Vagina (tissue), 2 donors: ENCODE measurements around the gene THAP6. TPM values are rescaled to one million over a fixed set of nuclear protein-coding genes. Genes with fewer than 3 reads are reported as not detected.
A peak's percentile ranks its signal among the peaks of the same experiment; 100 is the strongest.
"Not testable (repeated sequence)": the region's sequence is repeated elsewhere in the genome, so short reads cannot be mapped to it uniquely, and the experiment has no call there.

Experiments
- DNase-seq, 2 donors: peaks; one replicate each; pipeline ENCODE4 v3.0.0-alpha.2; 2017; ENCODE audit errors: extremely low spot score in 2 of 2
- H3K27ac ChIP-seq: fragments of 200-600 bp; sonication (generic); one replicate; pipeline ENCODE4 v1.5.1; 2019
- H3K27me3 ChIP-seq: fragments of 200-600 bp; sonication (generic); one replicate; pipeline ENCODE4 v1.5.1; 2019
- H3K36me3 ChIP-seq, 2 donors: fragments of 200-600 bp; sonication (generic); one replicate each; pipeline ENCODE4 v1.5.1; 2017 to 2019
- H3K4me1 ChIP-seq: fragments of 200-600 bp; sonication (generic); one replicate; pipeline ENCODE4 v1.5.1; 2019
- H3K4me3 ChIP-seq, 2 donors: fragments of 200-600 bp; sonication (generic); 1 replicate in 1 of 2; 2 replicates in 1 of 2; pipeline ENCODE4 v1.5.1; 2016 to 2019
- H3K9me3 ChIP-seq: fragments of 200-600 bp; sonication (generic); one replicate; pipeline ENCODE4 v1.5.1; 2019
- CTCF ChIP-seq, 3 experiments: fragments of 450-650 bp in 2 of 3; fragments of 200-600 bp in 1 of 3; sonication (generic) in 1 of 3; IDR thresholded peaks; one replicate each; pipeline ENCODE4 v1.5.1; 2017 to 2019; ENCODE audit warnings: antibody characterized with exemption in 3 of 3, mild to moderate bottlenecking in 2 of 3, moderate library complexity in 2 of 3
- POLR2A ChIP-seq, 2 donors: fragments of 450-650 bp; IDR thresholded peaks; one replicate each; pipeline ENCODE4 v1.6.1; 2017; ENCODE audit warnings: antibody characterized with exemption in 2 of 2, mild to moderate bottlenecking in 2 of 2, moderate library complexity in 2 of 2
- POLR2AphosphoS5 ChIP-seq, 2 donors: sonication (generic); formaldehyde crosslinking; IDR thresholded peaks; one replicate each; pipeline ENCODE4 v1.9.0; 2017; ENCODE audit warnings: antibody characterized with exemption in 2 of 2, mild to moderate bottlenecking in 2 of 2, low read depth in 1 of 2; ENCODE audit not compliant: insufficient read depth in 1 of 2
- intact Hi-C: fragments of 100-400 bp; cut with DNase I; formaldehyde crosslinking; loops from one replicate; pipeline ENCODE4 v1.15.1; 2023
- total RNA-seq: library from RNA; depleted of rRNA; stranded (reverse); fragments of >200 nt; gene quantifications from one replicate; pipeline ENCODE4 v1.2.3, GENCODE V29; 2016

THAP6 gene
- total RNA-seq, 1 donor from 2014 or later, result 16.7 TPM

DNA sequence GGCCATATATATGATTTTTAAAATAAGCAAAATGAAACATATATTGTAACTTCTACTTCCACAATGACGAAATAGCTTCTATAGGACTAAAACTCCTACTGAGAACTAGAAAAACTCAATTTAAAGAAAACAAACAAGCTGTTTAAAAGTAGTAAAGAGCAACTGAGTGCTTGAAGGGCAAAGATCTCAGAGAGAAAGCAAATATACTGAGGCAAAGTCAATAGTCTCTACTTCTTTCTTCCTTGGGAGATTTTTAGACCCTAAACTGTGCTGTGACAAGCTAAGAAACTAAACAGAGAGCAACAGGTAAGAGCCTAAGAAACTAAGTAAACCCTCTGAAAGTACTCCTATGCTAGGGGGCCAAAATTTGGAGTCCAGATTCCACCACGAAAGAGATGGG, 8.6 kb upstream of the THAP6 start:
- H3K36me3 ChIP-seq, result peaks cover 0 to 22% of the 10 kb centered on the region in 2 donors
- no peaks in the 10 kb centered on the region for H3K9me3 ChIP-seq
- DNase-seq, result no peak
- TF ChIP-seq POLR2AphosphoS5 (IDR thresholded peaks at IDR 0.05; ENCODE audit: insufficient read depth in 1 of 2, low read depth in 1 of 2) (no peak), POLR2A (IDR thresholded peaks at IDR 0.05) (no peak), CTCF (IDR thresholded peaks at IDR 0.05) (no peak)
- no peak overlapping the region for H3K27ac ChIP-seq
- intact Hi-C loops, result no loop called here
- no peaks in the 10 kb centered on the region for H3K27me3 ChIP-seq
- H3K4me3 ChIP-seq, result no peak overlapping the region
- peaks cover 13% of the 10 kb centered on the region for H3K4me1 ChIP-seq

DNA sequence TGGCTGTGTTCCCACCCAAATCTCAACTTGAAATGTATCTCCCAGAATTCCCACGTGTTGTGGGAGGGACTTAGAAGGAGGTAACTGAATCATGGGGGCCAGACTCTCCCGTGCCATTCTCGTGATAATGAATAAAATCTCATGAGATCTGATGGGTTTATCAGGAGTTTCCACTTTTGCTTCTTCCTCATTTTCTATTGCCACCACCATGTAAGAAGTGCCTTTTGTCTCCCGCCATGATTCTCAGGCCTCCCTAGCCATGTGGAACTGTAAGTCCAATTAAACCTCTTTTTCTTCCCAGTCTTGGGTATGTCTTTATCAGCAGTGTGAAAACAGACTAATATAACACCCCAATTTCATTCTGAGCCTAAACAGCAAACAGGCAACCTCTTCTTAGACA, 4.7 kb upstream of the THAP6 start:
- DNase-seq, intact Hi-C loops, H3K4me3 ChIP-seq, H3K9me3 ChIP-seq, H3K27me3 ChIP-seq, H3K27ac ChIP-seq: not testable (repeated sequence)
- peaks cover 0 to 12% of the 10 kb centered on the region in 2 donors for H3K36me3 ChIP-seq
- peaks cover 43% of the 10 kb centered on the region for H3K4me1 ChIP-seq

DNA sequence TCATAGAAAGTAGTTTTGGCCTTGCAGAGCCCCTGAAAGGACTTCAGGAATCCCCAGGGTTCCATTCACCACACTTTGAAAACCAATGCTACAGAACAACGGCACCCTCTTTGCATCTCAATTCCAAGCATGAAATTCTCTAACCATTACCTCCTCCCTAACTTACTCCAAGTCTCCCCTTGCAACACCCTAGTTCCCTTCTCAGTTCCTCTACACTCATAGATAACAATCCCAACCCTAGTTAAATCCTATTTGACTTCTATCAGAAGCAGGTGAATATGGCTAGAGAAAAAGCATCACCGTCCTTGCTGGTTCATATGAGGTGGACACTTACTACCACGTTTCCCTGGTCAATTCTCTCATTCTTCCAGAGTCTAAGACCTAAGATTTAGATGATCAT, 2.4 kb upstream of the THAP6 start:
- H3K4me3 ChIP-seq, result peak overlapping the region in 1 of 2 donors; percentile 14
- TF ChIP-seq CTCF (IDR thresholded peaks at IDR 0.05) (no peak), POLR2AphosphoS5 (IDR thresholded peaks at IDR 0.05; ENCODE audit: insufficient read depth in 1 of 2, low read depth in 1 of 2) (no peak)
- DNase-seq, result no peak
- no peaks in the 10 kb centered on the region for H3K9me3 ChIP-seq
- H3K27me3 ChIP-seq, result no peaks in the 10 kb centered on the region
- H3K27ac ChIP-seq, result no peak overlapping the region
- H3K36me3 ChIP-seq, result peaks cover 0 to 4% of the 10 kb centered on the region in 2 donors
- peaks cover 52% of the 10 kb centered on the region for H3K4me1 ChIP-seq
- intact Hi-C loops, result no loop called here

GRCh38 chr4:75512386-75513211, 1.7 kb upstream of the THAP6 start:
- H3K36me3 ChIP-seq, result peaks cover 0 to 10% of the 10 kb centered on the region in 2 donors

GRCh38 chr4:75513526-75514130, 645 bp upstream of the THAP6 start:
- intact Hi-C loops, result no loop called here
- no peaks in the 10 kb centered on the region for H3K9me3 ChIP-seq
- H3K36me3 ChIP-seq, result peaks cover 0 to 13% of the 10 kb centered on the region in 2 donors
- peak overlapping the region; percentile 98 for H3K27ac ChIP-seq
- H3K4me1 ChIP-seq, result peaks cover 52% of the 10 kb centered on the region
- TF ChIP-seq POLR2A (IDR thresholded peaks at IDR 0.05) (no peak), POLR2AphosphoS5 (IDR thresholded peaks at IDR 0.05; ENCODE audit: insufficient read depth in 1 of 2, low read depth in 1 of 2) (no peak), CTCF (IDR thresholded peaks at IDR 0.05) (no peak)
- H3K27me3 ChIP-seq, result no peaks in the 10 kb centered on the region
- peak overlapping the region; percentile 79 to 93 for H3K4me3 ChIP-seq
- DNase-seq, result no peak

More at GRCh38 chr4:75512386-75513211, 1.7 kb upstream of the THAP6 start:
- Histone ChIP-seq H3K4me1 (peaks cover 52% of the 10 kb centered on the region), H3K9me3 (no peaks in the 10 kb centered on the region), H3K27ac (peak overlapping the region; percentile 98), H3K4me3 (peak overlapping the region; percentile 79 to 93), H3K27me3 (no peaks in the 10 kb centered on the region)
- no peak for TF ChIP-seq POLR2A (IDR thresholded peaks at IDR 0.05)
- no peak for TF ChIP-seq POLR2AphosphoS5 (IDR thresholded peaks at IDR 0.05; ENCODE audit: insufficient read depth in 1 of 2, low read depth in 1 of 2)
- TF ChIP-seq CTCF (IDR thresholded peaks at IDR 0.05), result no peak
- intact Hi-C loops, result no loop called here
- no peak for DNase-seq
